ENCODE measurements around the gene SPP1.

- TF ChIP-seq POLR2AphosphoS5 (IDR thresholded peaks at IDR 0.05) (no peak), POLR2A (IDR thresholded peaks at IDR 0.05) (no peak), CTCF (IDR thresholded peaks at IDR 0.05) (no peak)
These were observed 41.3 kb upstream of the SPP1 start for GRCh38 chr4:87934157-87934704.

All from sigmoid colon (tissue), 4 donors.